Measurements from ENCODE around the gene RAVER2.

The RAVER2 gene

GRCh38 chr1:64844609-64845008 lies 99.7 kb downstream of the RAVER2 start:
- DNase-seq (ENCODE audit: low read depth), result no peak
- no peak for TF ChIP-seq CTCF (IDR thresholded peaks at IDR 0.05; ENCODE audit: control insufficient read depth, extremely low read depth, insufficient read depth)
- H3K4me3 ChIP-seq (ENCODE audit: low read depth, low read length), result no peak overlapping the region

GRCh38 chr1:64845831-64846425 lies 101.1 kb downstream of the RAVER2 start:
- no peak for DNase-seq (ENCODE audit: low read depth)
- no peak for TF ChIP-seq CTCF (IDR thresholded peaks at IDR 0.05; ENCODE audit: control insufficient read depth, extremely low read depth, insufficient read depth)
- H3K4me3 ChIP-seq (ENCODE audit: low read depth, low read length), result no peak overlapping the region

- no peak for TF ChIP-seq CTCF (IDR thresholded peaks at IDR 0.05; ENCODE audit: control insufficient read depth, extremely low read depth, insufficient read depth)
- H3K4me3 ChIP-seq (ENCODE audit: low read depth, low read length), result no peak overlapping the region
- no peak for DNase-seq (ENCODE audit: low read depth)
Observed at GRCh38 chr1:64846573-64847430, 101.9 kb downstream of the RAVER2 start.

GRCh38 chr1:64847666-64848065 lies 102.8 kb downstream of the RAVER2 start:
- DNase-seq (ENCODE audit: low read depth), result no peak
- H3K4me3 ChIP-seq (ENCODE audit: low read depth, low read length), result no peak overlapping the region
- TF ChIP-seq CTCF (IDR thresholded peaks at IDR 0.05; ENCODE audit: control insufficient read depth, extremely low read depth, insufficient read depth), result no peak

GRCh38 chr1:64848136-64848535 lies 103.3 kb downstream of the RAVER2 start:
- DNase-seq (ENCODE audit: low read depth), result no peak
- TF ChIP-seq CTCF (IDR thresholded peaks at IDR 0.05; ENCODE audit: control insufficient read depth, extremely low read depth, insufficient read depth), result no peak
- no peak overlapping the region for H3K4me3 ChIP-seq (ENCODE audit: low read depth, low read length)

- no peak for DNase-seq (ENCODE audit: low read depth)
Observed at GRCh38 chr1:64848803-64849202, 103.9 kb downstream of the RAVER2 start.

More at GRCh38 chr1:64848803-64849202, 103.9 kb downstream of the RAVER2 start:
- H3K4me3 ChIP-seq (ENCODE audit: low read depth, low read length), result no peak overlapping the region
- no peak for TF ChIP-seq CTCF (IDR thresholded peaks at IDR 0.05; ENCODE audit: control insufficient read depth, extremely low read depth, insufficient read depth)
